ENCODE results near the gene CSNK1G1.

The CSNK1G1 gene

DNA sequence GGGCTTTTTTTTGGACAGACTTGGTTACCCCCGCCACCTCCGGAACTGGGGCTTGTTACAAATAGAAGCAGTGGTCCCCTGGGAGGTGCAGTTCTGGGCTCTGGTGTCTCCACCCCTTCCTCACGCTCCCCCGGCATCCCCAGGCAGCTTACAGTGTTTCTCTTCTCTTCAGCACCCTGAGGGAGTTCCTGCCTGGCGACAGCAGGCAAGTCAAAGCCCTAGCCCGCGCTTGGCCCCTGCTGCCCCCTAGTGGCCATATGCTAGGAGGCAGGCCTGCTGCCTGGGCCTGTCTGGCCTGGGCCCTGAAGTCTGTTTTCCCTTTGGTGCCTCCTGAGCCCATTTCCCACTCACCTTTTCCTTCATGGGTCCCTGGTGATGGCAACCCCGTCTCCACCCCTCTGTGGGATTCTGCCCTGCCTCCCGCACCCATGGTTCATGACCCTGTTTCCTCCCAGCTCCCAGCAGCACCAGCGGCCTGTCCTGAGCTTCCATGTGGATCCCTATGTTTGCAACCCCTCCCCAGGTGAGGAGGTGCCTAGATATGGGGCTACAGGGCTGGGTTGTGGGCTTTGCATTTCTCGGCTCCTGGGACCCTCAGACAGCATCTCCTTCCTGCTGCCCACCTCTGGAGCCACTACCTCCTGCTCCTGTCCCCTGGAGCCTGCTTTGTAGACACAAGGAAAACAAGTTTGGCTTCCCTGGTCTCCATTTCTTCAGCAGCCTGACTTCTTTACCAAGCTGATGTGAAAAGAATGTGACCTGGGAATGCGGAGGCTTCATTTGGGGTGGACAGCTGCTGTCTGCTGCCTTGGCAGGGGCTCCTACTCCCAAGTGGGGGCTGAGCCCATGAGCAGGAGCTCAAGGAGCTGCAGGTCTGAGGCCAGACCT is 202.2 kb downstream of the CSNK1G1 start:
- DNase-seq (ENCODE audit: low read depth, low spot score): peak; percentile 95

DNA sequence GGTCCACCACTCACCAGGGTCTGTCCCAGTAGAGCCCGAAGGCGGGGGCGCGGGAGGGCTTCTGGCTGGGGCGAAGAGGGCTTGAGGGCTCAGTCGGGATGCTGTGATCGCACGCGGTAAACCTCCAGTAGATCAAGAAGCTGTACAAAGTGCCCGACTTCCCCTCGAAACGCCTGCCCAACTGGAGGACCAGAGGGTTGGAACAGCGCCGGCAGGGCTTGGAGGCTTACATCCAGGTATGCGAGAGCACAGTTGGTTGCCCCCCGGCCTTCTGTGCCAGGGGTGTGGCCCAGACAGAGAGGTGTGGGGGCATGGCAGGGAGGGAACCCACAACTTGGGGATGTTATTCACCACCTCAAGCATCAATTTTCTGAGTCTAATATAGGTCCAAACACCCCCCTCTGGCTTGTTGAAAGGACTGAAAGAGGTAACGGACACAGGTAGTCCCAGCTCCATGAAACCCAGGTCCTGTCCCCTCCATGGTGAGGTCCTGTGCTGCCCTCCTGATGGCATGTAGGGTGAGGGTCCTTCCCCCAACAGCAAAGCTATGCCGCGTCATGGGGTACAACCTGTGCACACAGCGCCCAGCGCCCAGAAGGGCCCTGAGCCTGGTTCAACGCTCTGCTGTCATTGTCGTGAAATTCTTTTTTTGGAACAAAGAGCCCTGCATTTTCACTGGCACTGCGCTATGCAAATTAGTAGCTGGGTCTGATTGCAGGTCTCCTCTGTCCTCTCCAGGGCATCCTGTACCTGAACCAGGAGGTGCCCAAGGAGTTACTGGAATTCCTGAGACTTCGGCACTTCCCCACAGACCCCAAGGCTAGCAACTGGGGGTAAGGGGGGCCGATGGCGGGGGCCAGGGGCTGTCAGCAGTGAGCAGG is 203.2 kb downstream of the CSNK1G1 start:
- DNase-seq (ENCODE audit: low read depth, low spot score): peak; percentile 44

DNA sequence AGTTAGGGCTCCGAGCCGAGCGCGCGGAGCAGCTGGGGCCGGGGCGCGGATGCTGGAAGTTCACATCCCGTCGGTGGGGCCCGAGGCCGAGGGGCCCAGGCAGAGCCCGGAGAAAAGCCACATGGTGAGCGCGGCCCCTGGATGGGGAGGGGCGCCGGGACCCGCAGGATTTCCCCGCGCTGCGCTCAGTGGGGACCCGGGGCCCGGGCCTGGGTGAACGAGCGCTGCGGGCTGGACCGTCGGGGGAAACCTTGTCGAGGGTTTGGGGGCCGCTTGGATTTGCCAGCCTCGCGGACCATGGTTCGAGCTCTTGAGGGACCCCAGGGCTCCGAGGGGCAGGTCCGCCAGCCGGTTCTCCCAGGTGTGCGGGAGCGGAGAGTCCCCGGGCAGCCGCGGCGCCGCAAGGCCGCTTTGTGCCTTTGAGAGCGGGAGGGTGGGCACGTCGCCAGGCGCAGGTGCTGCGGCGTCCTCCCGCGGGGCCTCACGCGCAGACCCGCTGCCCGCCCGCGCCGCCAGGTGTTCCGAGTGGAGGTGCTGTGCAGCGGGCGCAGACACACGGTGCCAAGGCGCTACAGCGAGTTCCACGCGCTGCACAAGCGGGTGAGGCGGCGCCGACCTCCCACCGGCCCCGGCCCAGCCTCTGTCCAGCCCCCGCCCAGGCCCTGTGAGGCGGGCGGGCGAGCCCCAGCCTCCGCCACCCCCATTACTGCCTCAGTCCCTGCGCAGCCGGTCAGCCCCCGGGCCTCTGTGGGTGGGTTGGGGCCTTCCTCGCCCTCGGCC is 204.1 kb downstream of the CSNK1G1 start, which contains the start of gene SNX22:
Gene SNX22 (plus strand): TSS at position 5 of the 780 bp plus-strand sequence. CDS start 45 bp downstream, at position 50.
- DNase-seq (ENCODE audit: low read depth, low spot score): peak; percentile 53

DNA sequence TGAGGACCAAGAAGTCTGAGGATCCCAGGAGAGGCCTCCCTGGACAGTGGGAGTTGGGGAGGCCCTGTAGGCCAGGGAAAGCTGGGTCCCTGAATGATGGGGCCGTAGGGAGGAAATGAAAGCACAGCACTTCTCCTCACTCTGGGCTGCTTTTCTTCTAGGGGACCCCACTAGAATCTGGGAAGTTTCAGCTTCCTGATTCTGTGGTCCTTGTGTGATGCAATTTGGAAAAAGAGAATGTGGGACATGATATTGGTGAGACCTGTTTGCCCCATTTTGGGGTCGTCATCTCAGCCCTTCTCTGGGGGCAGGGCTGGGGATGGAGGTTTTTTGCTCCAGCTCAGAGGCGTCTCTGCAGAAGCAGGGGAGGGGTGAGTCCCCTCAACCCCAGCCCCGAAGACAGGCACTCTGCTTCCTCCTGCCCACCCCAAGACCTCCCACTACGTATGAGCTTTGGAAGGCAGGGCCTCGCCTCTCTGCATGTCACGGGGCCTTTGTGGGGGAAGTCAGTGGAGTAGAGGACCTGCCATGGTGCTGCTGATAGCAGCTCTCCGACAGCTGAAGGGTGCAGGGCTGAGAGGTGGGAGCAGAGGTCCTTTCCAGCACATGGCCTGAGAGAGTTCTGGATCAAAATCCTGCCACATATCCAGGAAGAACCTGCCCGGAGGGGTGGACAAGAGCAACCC is 205.9 kb downstream of the CSNK1G1 start:
- DNase-seq (ENCODE audit: low read depth, low spot score): no peak

DNA sequence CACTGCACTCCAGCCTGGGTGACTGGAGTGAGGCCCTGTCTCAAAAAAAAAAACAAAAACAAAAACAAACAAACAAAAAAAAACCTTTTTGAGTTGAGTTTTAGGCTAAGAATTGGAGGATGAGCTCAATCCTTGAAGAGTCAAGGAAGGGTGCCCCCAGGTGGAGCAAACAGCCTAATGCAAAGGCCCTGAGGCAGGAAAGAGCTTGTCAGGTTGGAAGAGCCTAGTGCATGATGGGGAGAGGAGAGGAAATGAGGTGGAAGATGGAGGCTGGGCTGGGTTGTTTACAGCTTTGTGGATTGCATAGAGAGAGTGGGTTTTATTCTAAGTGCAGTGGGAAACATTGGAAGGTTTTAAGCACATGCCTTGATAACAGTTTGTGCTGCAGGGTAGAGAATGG is 206.5 kb downstream of the CSNK1G1 start:
- peak; percentile 59 for DNase-seq (ENCODE audit: low read depth, low spot score)

DNA sequence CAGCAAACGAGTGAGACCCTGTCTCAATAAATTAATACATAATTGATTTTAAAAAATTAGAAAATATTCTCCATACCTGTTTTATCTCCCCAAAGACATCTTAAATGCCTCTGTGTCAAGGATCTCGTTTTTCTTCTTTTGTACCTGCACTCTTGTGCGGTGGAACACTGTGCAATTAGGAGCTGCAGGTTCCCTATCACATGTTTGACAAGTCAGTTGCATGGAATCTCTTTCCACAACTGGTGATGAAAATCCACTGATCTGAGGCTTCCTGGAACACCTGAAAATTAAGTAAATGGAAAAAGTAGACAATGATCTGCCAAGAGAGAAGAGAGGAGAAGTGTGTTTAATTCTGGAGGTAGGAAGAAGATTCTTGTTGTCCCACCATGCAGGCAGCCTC is 207.4 kb downstream of the CSNK1G1 start:
- no peak for DNase-seq (ENCODE audit: low read depth, low spot score)

DNA sequence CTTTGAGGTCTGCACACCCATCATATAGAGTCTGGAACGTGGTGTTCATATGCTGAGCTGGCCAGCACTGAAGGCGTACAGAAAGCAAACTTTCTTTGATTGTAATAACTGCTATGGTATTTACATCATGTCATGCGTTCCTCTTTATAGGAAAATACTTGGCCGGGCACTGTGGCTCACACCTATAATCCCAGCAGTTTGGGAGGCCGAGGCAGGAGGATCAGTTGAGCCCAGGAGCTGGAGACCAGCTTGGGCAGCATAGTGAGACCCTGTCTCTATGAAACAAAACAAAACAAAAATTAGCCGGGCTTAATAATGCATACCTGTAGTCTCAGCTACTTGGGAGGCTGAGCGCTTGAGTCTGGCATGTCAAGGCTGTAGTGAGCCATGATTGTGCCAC is 207.8 kb downstream of the CSNK1G1 start:
- DNase-seq (ENCODE audit: low read depth, low spot score): no peak

DNA sequence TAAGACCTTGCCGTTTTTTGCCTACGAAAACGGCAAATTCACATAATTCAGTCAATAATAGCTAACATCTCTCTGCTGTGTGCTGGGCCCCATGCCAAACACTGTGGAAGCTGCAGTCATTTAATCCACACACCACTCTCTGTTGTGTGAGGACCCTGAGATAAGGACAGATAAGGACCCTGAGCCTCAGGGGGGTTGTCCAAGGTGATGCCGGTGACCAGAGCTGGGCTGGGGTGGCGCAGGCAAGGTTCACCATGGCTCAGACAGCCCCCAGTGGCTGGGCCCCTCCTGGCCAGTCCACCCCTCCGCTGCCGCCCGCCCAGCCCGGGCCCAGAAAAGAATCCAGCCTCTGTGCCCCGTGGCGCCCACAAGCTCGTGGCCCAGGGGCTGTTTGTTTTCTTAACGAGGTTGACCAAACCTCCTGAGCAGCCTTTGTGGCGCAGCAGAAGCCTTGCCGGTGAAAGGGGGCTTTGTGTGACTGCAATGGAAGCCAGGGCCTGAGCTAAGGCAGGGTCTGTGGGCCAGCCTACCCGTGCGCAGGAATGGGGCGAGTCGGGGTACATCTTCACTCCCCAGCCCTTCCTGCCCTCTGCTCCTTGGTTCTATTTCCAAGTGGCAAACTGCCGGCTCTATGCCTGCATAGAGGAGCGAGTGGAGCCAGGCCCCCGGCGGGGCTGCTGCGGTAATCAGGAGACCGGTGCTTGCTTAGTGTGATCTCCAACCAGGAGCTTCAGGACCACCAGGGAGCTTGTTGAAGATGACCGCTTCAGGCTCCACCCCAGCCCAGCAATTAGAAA is 208.9 kb downstream of the CSNK1G1 start:
- peak; percentile 34 for DNase-seq (ENCODE audit: low read depth, low spot score)

DNA sequence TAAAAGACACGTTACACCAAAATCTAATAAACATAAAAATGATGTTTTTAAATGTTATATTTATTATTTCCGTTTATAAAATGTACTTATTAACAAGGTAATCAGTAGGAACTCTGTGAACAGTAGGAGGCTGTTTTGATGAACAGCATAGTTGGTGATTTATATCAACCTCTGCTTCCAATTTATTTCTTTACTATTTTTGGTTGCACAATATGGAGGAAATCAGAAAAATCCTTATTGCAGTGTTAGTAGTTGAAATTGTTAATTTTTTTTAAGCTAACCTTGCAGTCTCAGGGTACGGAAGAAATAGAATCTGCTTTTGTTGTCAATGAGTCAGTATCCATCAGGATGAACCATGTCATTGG is 209.5 kb downstream of the CSNK1G1 start:
- no peak for DNase-seq (ENCODE audit: low read depth, low spot score)

DNA sequence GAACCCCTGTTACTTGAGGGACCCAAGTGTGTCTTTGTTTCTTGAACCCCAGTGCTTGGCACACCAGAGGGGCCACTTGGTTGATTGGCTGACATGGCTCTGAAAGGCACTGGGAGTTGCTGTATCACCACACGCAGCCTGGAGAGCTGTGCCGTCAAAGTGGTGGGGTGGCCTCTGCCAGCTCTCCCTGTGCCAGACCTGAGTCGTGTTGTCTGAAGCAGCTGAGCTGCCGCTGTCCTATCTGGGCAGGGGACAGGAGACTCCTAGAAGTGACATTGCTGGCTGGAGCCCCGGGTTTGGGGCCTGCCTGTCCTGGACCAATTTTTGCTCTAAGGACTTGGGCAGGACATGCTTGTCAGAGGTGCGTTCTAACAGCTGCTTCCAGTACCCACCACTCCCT is 209.9 kb downstream of the CSNK1G1 start:
- DNase-seq (ENCODE audit: low read depth, low spot score): no peak

DNA sequence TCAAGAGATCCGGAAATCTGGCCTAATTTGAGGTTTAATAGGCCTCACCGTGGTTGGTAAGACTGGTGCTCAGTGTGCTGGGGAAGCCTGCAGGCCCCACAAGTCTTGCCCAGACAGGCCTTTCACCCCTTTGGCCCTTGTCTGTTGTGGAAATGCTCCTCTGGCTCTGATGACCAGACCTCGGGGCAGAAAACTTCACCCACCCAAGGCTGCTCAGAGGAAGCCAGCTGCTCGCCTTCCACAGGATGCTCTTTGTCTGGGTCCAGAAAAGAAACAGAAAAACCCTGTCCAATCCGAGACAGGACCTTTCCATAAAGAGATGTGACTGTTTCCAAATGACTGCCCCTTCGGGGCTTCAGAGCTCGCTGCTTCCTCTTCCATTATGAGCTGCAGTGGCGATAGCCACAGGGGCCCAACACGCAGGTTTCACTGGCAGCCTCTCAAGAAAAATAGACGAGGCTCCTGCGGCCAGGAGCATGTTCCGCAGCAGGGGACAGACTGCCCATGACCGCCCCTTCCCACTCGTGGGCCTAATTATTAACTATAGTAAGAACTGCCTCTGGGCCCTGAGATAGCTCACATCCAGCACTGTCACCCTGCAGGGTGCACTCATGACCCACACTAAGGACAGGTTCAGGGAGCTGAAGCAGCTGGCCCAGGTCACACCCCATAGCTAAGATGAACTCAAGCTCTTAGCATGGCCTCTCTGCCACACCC is 211.2 kb downstream of the CSNK1G1 start:
- no peak for DNase-seq (ENCODE audit: low read depth, low spot score)

DNA sequence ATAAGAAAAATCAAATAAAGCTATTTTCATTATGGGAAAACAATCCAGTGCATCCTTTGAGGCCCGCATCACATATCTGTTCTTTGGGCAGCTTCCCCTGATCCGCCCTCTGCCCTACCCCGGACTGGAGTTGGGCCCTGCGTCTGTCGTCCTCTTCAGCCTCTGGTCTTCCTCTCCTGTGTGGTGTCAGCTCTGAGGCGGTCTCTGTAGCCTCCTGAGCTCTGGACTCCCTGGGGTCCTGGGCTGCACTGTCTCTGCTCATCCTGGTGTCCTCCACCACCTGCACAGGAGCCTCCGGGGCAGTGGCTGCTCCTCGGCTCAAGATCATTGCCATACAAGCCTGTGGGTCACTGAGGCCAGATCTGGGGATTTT is 211.8 kb downstream of the CSNK1G1 start:
- DNase-seq (ENCODE audit: low read depth, low spot score): no peak

DNA sequence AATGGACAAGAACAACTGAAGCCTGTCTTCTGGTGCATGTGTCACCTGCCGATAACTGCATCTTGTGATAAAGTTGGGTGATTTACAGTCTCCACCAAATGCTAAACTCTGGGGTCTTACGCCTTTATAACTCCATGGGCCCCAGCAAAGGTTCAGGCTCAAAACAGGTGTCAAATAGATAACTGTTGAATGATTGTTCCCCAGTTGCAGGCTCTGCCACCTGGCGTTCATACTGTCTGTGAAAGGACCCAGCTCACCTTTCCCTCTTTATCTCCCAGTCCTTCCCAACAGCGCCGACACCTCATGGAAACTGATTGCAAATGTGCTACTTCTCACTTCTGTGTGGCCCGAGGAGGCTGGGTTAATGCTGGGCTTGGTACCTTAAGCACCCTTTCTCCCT is 212.7 kb downstream of the CSNK1G1 start:
- DNase-seq (ENCODE audit: low read depth, low spot score): no peak

DNA sequence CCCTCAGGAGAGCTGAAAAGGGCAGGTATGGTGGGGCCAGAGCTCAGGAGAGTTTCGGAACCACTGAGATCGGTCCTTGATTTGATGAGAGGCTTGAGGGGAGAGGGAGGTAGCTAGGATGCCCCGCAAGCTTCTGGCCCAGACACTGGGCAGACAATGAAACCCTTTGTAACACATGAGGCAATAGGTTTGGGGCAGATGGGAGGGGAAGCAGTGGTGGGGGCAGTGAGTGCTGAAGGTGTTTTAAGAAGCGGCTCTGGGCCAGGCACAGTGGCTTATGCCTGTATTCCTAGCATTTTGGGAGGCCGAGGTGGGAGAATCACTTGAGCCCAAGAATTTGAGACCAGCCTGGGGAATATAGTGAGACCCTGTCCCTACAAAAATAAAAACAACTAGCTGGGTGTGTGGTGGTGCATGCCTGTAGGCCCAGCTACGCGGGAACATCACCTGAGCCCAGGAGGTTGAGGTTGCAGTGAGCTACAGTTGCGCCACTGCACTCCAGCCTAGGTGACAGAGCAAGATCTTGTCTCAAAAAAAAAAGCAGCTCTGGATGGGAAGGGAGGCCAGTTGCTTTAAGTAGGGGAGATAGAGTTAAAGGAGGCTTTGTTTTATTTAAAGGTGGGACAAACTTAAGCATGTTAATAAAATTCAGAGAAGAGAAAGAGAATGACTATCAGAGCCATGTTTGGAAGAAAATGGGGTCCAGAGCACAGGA is 214.0 kb downstream of the CSNK1G1 start:
- DNase-seq (ENCODE audit: low read depth, low spot score): no peak

DNA sequence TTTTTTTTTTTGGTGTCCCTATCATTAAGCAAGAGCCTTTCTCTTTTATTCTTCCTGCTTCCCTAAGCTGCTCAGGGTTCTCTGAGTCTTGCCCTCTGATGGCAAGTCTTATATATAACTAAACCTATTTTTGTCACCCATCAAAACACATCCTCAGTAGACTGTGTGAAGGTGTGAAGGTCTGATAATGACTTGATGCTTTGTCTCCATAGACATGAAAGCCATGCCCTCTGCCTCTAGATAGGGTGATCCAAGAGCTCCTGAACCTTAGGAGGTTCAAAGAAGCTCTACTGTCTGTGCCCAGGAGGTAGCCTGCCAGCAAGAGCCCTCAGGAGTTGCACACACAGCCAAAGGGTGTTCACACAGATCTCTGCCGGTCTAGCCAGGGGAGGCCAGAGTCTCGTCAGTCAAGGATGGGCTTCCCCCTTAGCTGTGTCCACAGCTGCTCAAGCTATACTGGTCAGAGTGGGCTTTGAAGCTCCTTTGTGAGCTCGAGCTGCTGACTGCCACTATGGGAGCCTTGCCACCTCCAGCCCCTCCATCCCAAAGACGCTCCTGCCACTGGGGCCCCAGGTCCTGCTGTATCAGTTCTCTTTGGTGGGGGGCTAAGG is 217.5 kb downstream of the CSNK1G1 start:
- no peak for DNase-seq (ENCODE audit: low read depth, low spot score)

DNA sequence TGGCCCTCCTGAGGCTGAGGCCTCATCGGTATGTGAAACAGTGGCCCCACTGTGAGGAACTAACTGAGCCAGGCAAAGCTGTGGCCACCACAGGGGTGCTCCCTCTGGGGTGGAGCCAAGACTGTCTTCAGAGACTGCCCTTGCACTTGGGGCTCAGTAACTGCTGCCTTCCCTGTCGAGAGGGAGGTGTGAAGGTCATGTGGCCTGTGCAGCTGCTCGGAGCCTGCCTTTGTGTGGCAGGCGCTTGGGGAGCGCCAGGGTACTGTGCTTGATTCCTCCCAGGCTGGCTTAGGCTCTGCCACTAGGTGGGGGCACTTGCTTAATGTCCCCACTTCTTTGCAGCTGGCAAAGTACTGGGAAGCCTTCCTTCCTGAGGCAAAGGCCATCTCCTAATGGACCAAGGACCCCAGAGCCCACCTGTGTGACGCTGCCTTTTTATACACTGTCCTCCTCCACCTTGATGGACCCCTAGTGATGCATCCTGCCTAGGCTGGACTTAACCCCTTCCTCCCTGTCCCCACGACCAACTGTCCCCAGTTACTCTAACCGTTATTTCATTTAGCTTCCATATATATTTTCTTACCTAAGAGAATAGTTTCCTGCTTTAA is 218.6 kb downstream of the CSNK1G1 start:
- no peak for DNase-seq (ENCODE audit: low read depth, low spot score)

DNA sequence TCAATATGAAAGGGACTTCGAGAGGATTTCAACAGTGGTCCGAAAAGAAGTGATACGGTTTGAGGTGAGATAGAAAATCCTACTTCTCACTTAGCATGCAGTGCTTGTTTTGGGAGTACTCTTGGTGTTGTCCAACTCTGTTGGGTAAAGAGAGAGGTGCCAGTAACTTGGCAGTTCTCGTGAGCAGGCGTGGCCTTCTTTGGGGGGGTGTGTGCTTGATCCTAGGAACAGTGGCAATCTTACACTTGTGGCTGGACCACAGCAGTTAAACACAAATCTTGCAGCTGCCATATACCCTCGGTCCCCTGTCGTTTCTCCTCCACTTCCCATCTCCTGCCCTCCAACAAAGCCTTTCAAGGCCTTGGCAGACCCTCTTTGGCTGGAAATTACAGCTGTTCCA is 219.6 kb downstream of the CSNK1G1 start:
- DNase-seq (ENCODE audit: low read depth, low spot score): no peak

DNA sequence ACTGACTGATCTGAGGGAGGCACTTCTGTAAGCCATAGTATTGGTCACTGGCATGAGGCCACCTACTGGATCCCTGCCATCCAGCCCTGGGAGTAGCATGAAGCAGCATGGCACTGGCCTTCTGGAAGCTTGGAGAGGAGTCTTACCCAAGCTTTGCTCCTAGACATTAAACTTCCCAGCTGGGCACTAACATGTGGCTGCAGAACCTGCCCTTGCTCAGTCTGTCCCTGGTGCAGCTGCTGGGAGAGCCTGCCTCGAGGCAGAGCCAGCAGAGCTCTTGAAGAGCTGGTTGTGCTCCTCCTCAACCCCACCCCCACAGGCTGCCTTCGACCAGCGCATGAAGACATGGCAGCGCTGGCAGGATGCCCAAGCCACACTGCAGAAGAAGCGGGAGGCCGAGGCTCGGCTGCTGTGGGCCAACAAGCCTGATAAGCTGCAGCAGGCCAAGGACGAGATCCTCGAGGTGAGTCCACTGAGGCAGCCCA is 221.6 kb downstream of the CSNK1G1 start:
- no peak for DNase-seq (ENCODE audit: low read depth, low spot score)

Measured in ELF-1 (cell line).